ENCODE data around the gene SOX3. TPM values are rescaled to one million over a fixed set of nuclear protein-coding genes. Genes with fewer than 3 reads are reported as not detected.

The SOX3 gene
- total RNA-seq, 1 donor from 2014 or later, result 3.4 TPM

DNA sequence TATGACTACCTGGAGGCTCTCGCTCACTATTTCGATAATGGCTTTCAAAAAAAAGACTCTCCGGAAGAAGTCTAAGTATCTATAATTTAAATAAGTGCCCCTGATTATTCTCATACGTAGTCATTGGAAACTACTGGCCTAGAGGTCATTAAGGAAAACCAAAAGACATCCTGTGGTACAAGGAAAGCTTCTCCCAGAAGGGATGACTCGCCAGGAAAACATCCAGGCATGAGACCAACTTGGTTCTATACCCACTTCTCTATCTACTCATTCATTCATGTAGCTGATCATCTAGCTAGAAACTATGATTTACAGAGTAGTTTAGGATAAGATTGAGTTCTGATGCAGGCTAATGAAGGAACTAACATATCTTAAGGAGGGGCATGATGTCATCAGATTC lies 37.7 kb downstream of the SOX3 start:
- Mint-ChIP-seq H3K9me3 (no peaks in the 10 kb centered on the region), H3K36me3 (no peaks in the 10 kb centered on the region), H3K27me3 (peaks cover 7% of the 10 kb centered on the region), H3K27ac (no peak overlapping the region), H3K4me3 (no peak overlapping the region), H3K4me1 (ENCODE audit: unreplicated experiment) (no peaks in the 10 kb centered on the region)
- DNase-seq (ENCODE audit: extremely low spot score, unreplicated experiment), result no peak
- TF ChIP-seq CTCF (conservative IDR thresholded peaks at IDR 0.05), result no peak

Other genes starting within 250 kb of the SOX3 start
- 107 and 393 TPM in 2 replicates for gene LINC00632, start 204.7 kb upstream of the SOX3 start, total RNA-seq (ENCODE audit: low replicate concordance)